Type B pancreatic cell (in vitro differentiated cells): ENCODE data around the gene OR2L8. TPM values are rescaled to one million over a fixed set of nuclear protein-coding genes. Genes with fewer than 3 reads are reported as not detected.

Source experiments
- DNase-seq: peaks from one replicate; pipeline ENCODE4 v3.0.0; 2021; ENCODE audit warnings: mixed read lengths; ENCODE audit not compliant: unreplicated experiment; ENCODE audit errors: extremely low spot score
- H3K27ac Mint-ChIP-seq: 2 replicates; pipeline ENCODE4 v1.8.0; 2021; ENCODE audit warnings: mild to moderate bottlenecking, mixed read lengths
- H3K27me3 Mint-ChIP-seq: 2 replicates; pipeline ENCODE4 v1.8.0; 2021; ENCODE audit warnings: mixed read lengths
- H3K36me3 Mint-ChIP-seq: 2 replicates; pipeline ENCODE4 v1.8.0; 2021; ENCODE audit warnings: mixed read lengths
- H3K4me1 Mint-ChIP-seq: one replicate; pipeline ENCODE4 v1.8.0; 2021; ENCODE audit warnings: mixed read lengths; ENCODE audit not compliant: unreplicated experiment
- H3K4me3 Mint-ChIP-seq: 2 replicates; pipeline ENCODE4 v1.8.0; 2021; ENCODE audit warnings: mild to moderate bottlenecking, mixed read lengths
- H3K9me3 Mint-ChIP-seq: 2 replicates; pipeline ENCODE4 v1.8.0; 2021; ENCODE audit warnings: mixed read lengths
- CTCF ChIP-seq: fragments of 200-600 bp; sonication (generic); conservative IDR thresholded peaks from 2 replicates; pipeline ENCODE4 v1.5.0; 2021; ENCODE audit warnings: antibody characterized with exemption, mild to moderate bottlenecking
- total RNA-seq: library from RNA; stranded (reverse); gene quantifications from 2 replicates; pipeline ENCODE4 v1.2.1, GENCODE V29; 2021; ENCODE audit warnings: low replicate concordance

The OR2L8 gene
- total RNA-seq, 1 donor from 2014 or later: not detected

- H3K9me3 Mint-ChIP-seq: peaks cover 6% of the 10 kb centered on the region
These were observed 18.0 kb downstream of the OR2L8 start for GRCh38 chr1:247966532-247967204.

GRCh38 chr1:247992986-247993385 lies 44.3 kb downstream of the OR2L8 start:
- no peak overlapping the region for H3K27ac Mint-ChIP-seq
- H3K36me3 Mint-ChIP-seq: no peaks in the 10 kb centered on the region
- no peak overlapping the region for H3K4me3 Mint-ChIP-seq
- peaks cover 13% of the 10 kb centered on the region for H3K9me3 Mint-ChIP-seq
- DNase-seq: no peak
- no peaks in the 10 kb centered on the region for H3K27me3 Mint-ChIP-seq
- H3K4me1 Mint-ChIP-seq: no peaks in the 10 kb centered on the region
- no peak for TF ChIP-seq CTCF

More at GRCh38 chr1:247966532-247967204, 18.0 kb downstream of the OR2L8 start:
- Mint-ChIP-seq H3K4me1 (no peaks in the 10 kb centered on the region), H3K4me3 (no peak overlapping the region), H3K27me3 (no peaks in the 10 kb centered on the region), H3K36me3 (no peaks in the 10 kb centered on the region), H3K27ac (no peak overlapping the region)
- DNase-seq: no peak
- TF ChIP-seq CTCF: no peak

GRCh38 chr1:247998811-247999210 lies 50.2 kb downstream of the OR2L8 start:
- H3K36me3 Mint-ChIP-seq: no peaks in the 10 kb centered on the region
- TF ChIP-seq CTCF: no peak
- H3K9me3 Mint-ChIP-seq: peaks cover 11% of the 10 kb centered on the region
- no peak overlapping the region for H3K4me3 Mint-ChIP-seq
- no peak overlapping the region for H3K27ac Mint-ChIP-seq
- DNase-seq: no peak
- no peaks in the 10 kb centered on the region for H3K4me1 Mint-ChIP-seq
- no peaks in the 10 kb centered on the region for H3K27me3 Mint-ChIP-seq

Other genes with a start within 250 kb of the OR2L8 start
- gene OR6F1, start 232.2 kb upstream of the OR2L8 start, total RNA-seq: not detected in 2 replicates
- gene OR14K1, start 210.2 kb upstream of the OR2L8 start, total RNA-seq: not detected in 2 replicates
- gene OR14A2, start 200.7 kb upstream of the OR2L8 start, total RNA-seq: not detected in 2 replicates
- not detected in 2 replicates for gene OR1C1, start 188.3 kb upstream of the OR2L8 start, total RNA-seq
- not detected in 2 replicates for gene OR14A16, start 124.7 kb upstream of the OR2L8 start, total RNA-seq
- not detected in 2 replicates for gene OR11L1, start 107.0 kb upstream of the OR2L8 start, total RNA-seq
- gene TRIM58, start 91.7 kb upstream of the OR2L8 start, total RNA-seq: 0.17 and 0.81 TPM in 2 replicates
- not detected in 2 replicates for gene OR2W3, start 53.3 kb upstream of the OR2L8 start, total RNA-seq
- not detected in 2 replicates for gene OR2T8, start 28.6 kb upstream of the OR2L8 start, total RNA-seq
- gene OR2AJ1, start 24.0 kb upstream of the OR2L8 start, total RNA-seq: not detected in 2 replicates
- not detected in 2 replicates for gene OR2AK2, start 16.4 kb downstream of the OR2L8 start, total RNA-seq
- not detected in 2 replicates for gene OR2L5, start 64.8 kb downstream of the OR2L8 start, total RNA-seq
- gene OR2L2, start 81.2 kb downstream of the OR2L8 start, total RNA-seq: 0.07 and 0.14 TPM in 2 replicates
- not detected in 2 replicates for gene OR2L3, start 98.0 kb downstream of the OR2L8 start, total RNA-seq
- not detected in 2 replicates for gene OR2L13, start 146.3 kb downstream of the OR2L8 start, total RNA-seq
- not detected in 2 replicates for gene OR2M5, start 196.3 kb downstream of the OR2L8 start, total RNA-seq
- gene OR2M2, start 226.0 kb downstream of the OR2L8 start, total RNA-seq: not detected in 2 replicates
- gene OR2M3, start 248.4 kb downstream of the OR2L8 start, total RNA-seq: not detected in 2 replicates